GM21381 (cell line): ENCODE measurements around the gene DGKQ.
"Not testable (repeated sequence)": the region's sequence is repeated elsewhere in the genome, so short reads cannot be mapped to it uniquely, and the experiment has no call there.

Source experiments
- ATAC-seq: cut with Tn5 transposase; IDR thresholded peaks from one replicate; pipeline ENCODE4 v1.9.1; 2021; ENCODE audit warnings: mild to moderate bottlenecking, moderate library complexity; ENCODE audit not compliant: unreplicated experiment

DGKQ gene

GRCh38 chr4:1011022-1011665, 37.8 kb upstream of the DGKQ start, which contains the start of gene FGFRL1:
FGFRL1 (plus strand) TSS chr4:1011626; CDS start chr4:1012486, 860 bp downstream.
- peak; percentile 37 for ATAC-seq

GRCh38 chr4:1010395-1011021, 37.1 kb upstream of the DGKQ start:
- ATAC-seq: no peak

- peak; percentile 51 for ATAC-seq
Observed at GRCh38 chr4:1009542-1010394, 36.4 kb upstream of the DGKQ start.

GRCh38 chr4:1008840-1009541, 35.6 kb upstream of the DGKQ start:
- ATAC-seq: peak; percentile 1

GRCh38 chr4:1006856-1007255, 33.5 kb upstream of the DGKQ start:
- ATAC-seq: no peak

- no peak for ATAC-seq
Observed at GRCh38 chr4:1004557-1005485, 31.5 kb upstream of the DGKQ start.

GRCh38 chr4:1004071-1004418, 30.7 kb upstream of the DGKQ start:
- ATAC-seq: no peak

GRCh38 chr4:1003271-1004070, 30.1 kb upstream of the DGKQ start:
- ATAC-seq: no peak

- ATAC-seq: no peak
Observed at GRCh38 chr4:1002631-1003251, 29.4 kb upstream of the DGKQ start.

- ATAC-seq: no peak
Observed at GRCh38 chr4:1002131-1002630, 28.8 kb upstream of the DGKQ start.

- ATAC-seq: no peak
Observed at GRCh38 chr4:1001561-1002130, 28.3 kb upstream of the DGKQ start.

GRCh38 chr4:1000686-1001260, 27.4 kb upstream of the DGKQ start:
- no peak for ATAC-seq

- ATAC-seq: no peak
Observed at GRCh38 chr4:999882-1000425, 26.6 kb upstream of the DGKQ start.

- ATAC-seq: not testable (repeated sequence)
Observed at GRCh38 chr4:999240-999863, 26.0 kb upstream of the DGKQ start.

GRCh38 chr4:998096-998691, 24.8 kb upstream of the DGKQ start:
- no peak for ATAC-seq

- ATAC-seq: no peak
Observed at GRCh38 chr4:997375-998071, 24.2 kb upstream of the DGKQ start.
